HepG2 (cell line): ENCODE results near the gene FAM53C. TPM values are rescaled to one million over a fixed set of nuclear protein-coding genes. Genes with fewer than 3 reads are reported as not detected.

Experiments used
- CBX5 ChIP-seq: sonication (generic); formaldehyde crosslinking; IDR thresholded peaks from 2 replicates; pipeline ENCODE4 v1.4.0; 2020; ENCODE audit warnings: missing genetic modification reagents, borderline replicate concordance
- CREBL2 ChIP-seq: sonication (generic); formaldehyde crosslinking; IDR thresholded peaks from 2 replicates; pipeline ENCODE4 v1.8.1; 2023; ENCODE audit warnings: missing genetic modification reagents, mild to moderate bottlenecking, borderline replicate concordance
- HBP1 ChIP-seq: IDR thresholded peaks from 2 replicates; pipeline ENCODE4 v1.6.1; 2016; ENCODE audit warnings: low read depth, control low read depth
- HIVEP1 ChIP-seq: sonication (generic); formaldehyde crosslinking; IDR thresholded peaks from 2 replicates; pipeline ENCODE4 v1.4.0; 2020; ENCODE audit warnings: mild to moderate bottlenecking, missing genetic modification reagents
- MAFK ChIP-seq, 2 experiments: IDR thresholded peaks in 1 of 2; conservative IDR thresholded peaks in 1 of 2; 2 replicates each; pipeline ENCODE4 v1.6.1; 2011; ENCODE audit warnings: improper control_type of control experiment in 2 of 2, low read length in 2 of 2
- MZF1 ChIP-seq: sonication (generic); formaldehyde crosslinking; IDR thresholded peaks from 2 replicates; pipeline ENCODE4 v1.8.1; 2023; ENCODE audit warnings: mild to moderate bottlenecking, missing genetic modification reagents, borderline replicate concordance
- RFXANK ChIP-seq: IDR thresholded peaks from 2 replicates; pipeline ENCODE4 v1.6.1; 2016
- SATB2 ChIP-seq: sonication (generic); formaldehyde crosslinking; IDR thresholded peaks from 2 replicates; pipeline ENCODE4 v1.5.0; 2020; ENCODE audit warnings: missing genetic modification reagents
- XRCC5 ChIP-seq: fragments of 200-400 bp; formaldehyde crosslinking; optimal IDR thresholded peaks from 2 replicates; pipeline ENCODE3; 2017; ENCODE audit warnings: mild to moderate bottlenecking, low read length
- ZNF136 ChIP-seq: sonication (generic); formaldehyde crosslinking; IDR thresholded peaks from 2 replicates; pipeline ENCODE4 v1.8.1; 2022; ENCODE audit warnings: low read depth, mild to moderate bottlenecking, moderate library complexity, missing genetic modification reagents
- ZNF180 ChIP-seq: sonication (generic); formaldehyde crosslinking; IDR thresholded peaks from 2 replicates; pipeline ENCODE4 v1.4.0; 2020; ENCODE audit warnings: low read depth, missing genetic modification reagents, borderline replicate concordance
- ZNF253 ChIP-seq: sonication (generic); formaldehyde crosslinking; IDR thresholded peaks from 2 replicates; pipeline ENCODE4 v1.8.0; 2022; ENCODE audit warnings: mild to moderate bottlenecking, missing genetic modification reagents, borderline replicate concordance
- ZNF275 ChIP-seq: sonication (generic); formaldehyde crosslinking; IDR thresholded peaks from 2 replicates; pipeline ENCODE4 v1.8.0; 2022; ENCODE audit warnings: missing genetic modification reagents, mild to moderate bottlenecking, inconsistent platforms, borderline replicate concordance
- ZNF280B ChIP-seq: sonication (generic); formaldehyde crosslinking; IDR thresholded peaks from 2 replicates; pipeline ENCODE4 v1.5.0; 2020; ENCODE audit warnings: missing genetic modification reagents, mild to moderate bottlenecking, borderline replicate concordance
- ZNF552 ChIP-seq: sonication (generic); formaldehyde crosslinking; IDR thresholded peaks from 2 replicates; pipeline ENCODE4 v1.9.0; 2022; ENCODE audit warnings: missing genetic modification reagents, mild to moderate bottlenecking, borderline replicate concordance
- ZNF597 ChIP-seq: sonication (generic); formaldehyde crosslinking; IDR thresholded peaks from 2 replicates; pipeline ENCODE4 v1.5.0; 2020; ENCODE audit warnings: missing genetic modification reagents
- ZNF660 ChIP-seq: sonication (generic); formaldehyde crosslinking; IDR thresholded peaks from 2 replicates; pipeline ENCODE4 v1.5.1; 2020; ENCODE audit warnings: mild to moderate bottlenecking, low read depth, missing genetic modification reagents, borderline replicate concordance
- ZNF7 ChIP-seq: IDR thresholded peaks from 2 replicates; pipeline ENCODE4 v1.6.1; 2016; ENCODE audit warnings: missing biosample characterization, missing genetic modification reagents
- ZNF800 ChIP-seq: sonication (generic); formaldehyde crosslinking; IDR thresholded peaks from 2 replicates; pipeline ENCODE4 v1.4.0; 2020; ENCODE audit warnings: missing genetic modification reagents
- polyA plus RNA-seq, 8 experiments: library from polyadenylated mRNA; depleted of rRNA in 3 of 8; stranded (reverse) in 7 of 8; unstranded in 1 of 8; fragments of >200 nt; fragmentation: Illumina TruSeq in 4 of 8; extraction: Trizol in 4 of 8; gene quantifications; 2 replicates each; pipeline versions ENCODE4 v1.2.1 to v1.2.3, GENCODE V29; 2011 to 2016; ENCODE audit warnings: low read depth in 4 of 8, missing spikeins in 1 of 8, mixed read lengths in 1 of 8; ENCODE audit not compliant: insufficient read depth in 1 of 8
- total RNA-seq, 5 experiments: library from RNA; depleted of rRNA; stranded (reverse); fragments of >200 nt; fragmentation: Illumina TruSeq; extraction: Trizol; gene quantifications; 2 replicates each; pipeline ENCODE4 v1.2.3, GENCODE V29; 2016; ENCODE audit warnings: low read depth in 1 of 5

Gene FAM53C
- total and polyA plus RNA-seq, 2 of the 13 experiments (the other 11 are each of a cell fraction or from before 2014, with no cell fraction given) = 26.9 to 30.1 TPM

GRCh38 chr5:138331449-138332368, 6.4 kb upstream of the FAM53C start, which contains the start of gene CDC25C (continued):
- TF ChIP-seq ZNF180 (0 out of 2 replicates have a peak, but pooled peaks have one; percentile 42), ZNF597 (0 out of 2 replicates have a peak, but pooled peaks have one; percentile 65), MZF1 (CRISPR knock-in tag) (no peak), ZNF7 (no peak), ZNF253 (CRISPR knock-in tag) (0 out of 2 replicates have a peak, but pooled peaks have one; percentile 23), SATB2 (CRISPR knock-in tag) (0 out of 2 replicates have a peak, but pooled peaks have one; percentile 76), XRCC5 (peak; percentile 65), RFXANK (CRISPR knock-in tag) (no peak), MAFK (conservative IDR thresholded peaks at IDR 0.05 in 1 of 2, IDR thresholded peaks at IDR 0.05 in 1 of 2; ENCODE audit: low read length in 2 of 2) (peak; percentile 25 to 43; a peak in 2 of 4 replicates), ZNF800 (0 out of 2 replicates have a peak, but pooled peaks have one; percentile 55), ZNF660 (CRISPR knock-in tag) (no peak), CREBL2 (CRISPR knock-in tag) (no peak), HIVEP1 (CRISPR knock-in tag) (peak; percentile 43; the same call in 1 of the 2 replicates), ZNF552 (no peak), ZNF275 (CRISPR knock-in tag) (peak; percentile 70; the same call in 1 of the 2 replicates), CBX5 (CRISPR knock-in tag) (no peak), HBP1 (CRISPR knock-in tag) (peak; percentile 97), ZNF280B (no peak), ZNF136 (peak; percentile 61; the same call in 1 of the 2 replicates)
